T-helper 2 cell treated with Interferon-gamma antibody and Interleukin-4, amounts not matched to agents 5 μg/mL and 100 μg/mL, for 36 hours (primary cell): ENCODE measurements around the gene OSBP2.

Experiments
- DNase-seq: peaks from one replicate; pipeline ENCODE4 v3.0.0; 2021; ENCODE audit warnings: low spot score
- H3K27ac Mint-ChIP-seq: one replicate; pipeline ENCODE4 v1.8.0; 2021; ENCODE audit warnings: mild to moderate bottlenecking, mixed read lengths
- H3K27me3 Mint-ChIP-seq: one replicate; pipeline ENCODE4 v1.8.0; 2021; ENCODE audit warnings: low read depth, mixed read lengths
- H3K36me3 Mint-ChIP-seq: one replicate; pipeline ENCODE4 v1.8.0; 2021; ENCODE audit warnings: low read depth, mixed read lengths
- H3K4me1 Mint-ChIP-seq: one replicate; pipeline ENCODE4 v1.8.0; 2021; ENCODE audit warnings: low read depth, mixed read lengths
- H3K4me3 Mint-ChIP-seq: one replicate; pipeline ENCODE4 v1.8.0; 2022; ENCODE audit warnings: mild to moderate bottlenecking, moderate library complexity, mixed read lengths
- H3K9me3 Mint-ChIP-seq: one replicate; pipeline ENCODE4 v1.8.0; 2021; ENCODE audit warnings: mixed read lengths

OSBP2 gene

DNA sequence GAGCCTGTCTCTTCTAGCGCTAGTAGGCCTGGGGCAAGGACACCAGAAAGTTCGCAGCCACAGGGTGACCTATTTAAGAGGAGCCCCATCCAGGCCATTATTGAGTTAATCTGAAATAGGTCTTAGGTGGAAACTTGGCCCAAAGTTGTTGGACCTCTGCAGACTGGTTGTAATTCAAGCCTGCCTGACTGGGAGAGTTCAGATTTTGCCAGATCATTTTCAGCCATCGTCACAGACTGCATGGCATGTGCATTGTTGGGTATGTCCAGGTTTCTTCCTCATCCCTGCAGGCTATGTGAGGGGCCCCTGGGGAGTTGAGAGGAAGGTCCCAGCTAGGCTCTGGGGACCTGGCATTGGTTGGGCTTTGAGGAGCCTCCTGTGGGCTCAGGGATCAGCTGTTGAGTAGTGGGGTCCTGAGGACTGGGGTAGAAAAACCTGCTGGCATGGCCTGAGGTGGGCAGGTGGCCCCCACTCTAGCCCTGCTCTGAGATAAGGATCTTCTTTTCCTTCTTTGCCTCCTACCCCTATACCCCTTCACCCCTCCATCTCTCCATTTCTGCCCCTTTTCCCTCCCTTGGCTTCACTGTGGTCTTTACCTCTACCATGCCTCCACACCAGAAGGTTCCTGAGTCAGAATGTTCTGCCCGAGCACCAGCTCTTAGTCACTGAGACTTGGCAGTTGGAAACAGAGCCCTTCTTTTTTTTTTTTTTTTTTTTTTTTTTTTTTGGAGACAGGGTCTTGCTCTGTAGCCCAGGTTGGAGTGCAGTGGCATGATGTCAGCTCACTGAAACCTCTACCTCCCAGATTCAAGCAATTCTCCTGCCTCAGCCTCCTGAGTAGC lies 161.2 kb downstream of the OSBP2 start:
- H3K27me3 Mint-ChIP-seq = no peaks in the 10 kb centered on the region
- no peaks in the 10 kb centered on the region for H3K4me1 Mint-ChIP-seq
- no peak overlapping the region for H3K4me3 Mint-ChIP-seq
- DNase-seq = no peak
- H3K27ac Mint-ChIP-seq = no peak overlapping the region
- H3K9me3 Mint-ChIP-seq = no peaks in the 10 kb centered on the region
- H3K36me3 Mint-ChIP-seq = no peaks in the 10 kb centered on the region

- Mint-ChIP-seq H3K27me3 (no peaks in the 10 kb centered on the region), H3K27ac (no peak overlapping the region), H3K9me3 (no peaks in the 10 kb centered on the region), H3K36me3 (no peaks in the 10 kb centered on the region), H3K4me3 (no peak overlapping the region), H3K4me1 (no peaks in the 10 kb centered on the region)
- no peak for DNase-seq
Measured at GRCh38 chr22:30856741-30857502, 162.2 kb downstream of the OSBP2 start.

- Mint-ChIP-seq H3K27ac (no peak overlapping the region), H3K4me3 (no peak overlapping the region), H3K36me3 (no peaks in the 10 kb centered on the region), H3K27me3 (no peaks in the 10 kb centered on the region), H3K9me3 (no peaks in the 10 kb centered on the region), H3K4me1 (no peaks in the 10 kb centered on the region)
- DNase-seq = no peak
Measured at GRCh38 chr22:30857791-30858190, 163.1 kb downstream of the OSBP2 start.

GRCh38 chr22:30858976-30859713 lies 164.5 kb downstream of the OSBP2 start:
- Mint-ChIP-seq H3K4me1 (no peaks in the 10 kb centered on the region), H3K27ac (no peak overlapping the region), H3K4me3 (no peak overlapping the region), H3K9me3 (no peaks in the 10 kb centered on the region), H3K36me3 (no peaks in the 10 kb centered on the region), H3K27me3 (no peaks in the 10 kb centered on the region)
- DNase-seq = no peak

- H3K36me3 Mint-ChIP-seq = no peaks in the 10 kb centered on the region
- DNase-seq = no peak
- no peaks in the 10 kb centered on the region for H3K9me3 Mint-ChIP-seq
- H3K4me3 Mint-ChIP-seq = no peak overlapping the region
- H3K27ac Mint-ChIP-seq = no peak overlapping the region
- H3K4me1 Mint-ChIP-seq = no peaks in the 10 kb centered on the region
- H3K27me3 Mint-ChIP-seq = no peaks in the 10 kb centered on the region
Measured at GRCh38 chr22:30859714-30860095, 165.0 kb downstream of the OSBP2 start.

- no peaks in the 10 kb centered on the region for H3K27me3 Mint-ChIP-seq
- H3K9me3 Mint-ChIP-seq = no peaks in the 10 kb centered on the region
- H3K4me1 Mint-ChIP-seq = no peaks in the 10 kb centered on the region
- H3K27ac Mint-ChIP-seq = no peak overlapping the region
- no peak overlapping the region for H3K4me3 Mint-ChIP-seq
- H3K36me3 Mint-ChIP-seq = no peaks in the 10 kb centered on the region
- DNase-seq = no peak
Measured at GRCh38 chr22:30860176-30861105, 165.8 kb downstream of the OSBP2 start.

DNA sequence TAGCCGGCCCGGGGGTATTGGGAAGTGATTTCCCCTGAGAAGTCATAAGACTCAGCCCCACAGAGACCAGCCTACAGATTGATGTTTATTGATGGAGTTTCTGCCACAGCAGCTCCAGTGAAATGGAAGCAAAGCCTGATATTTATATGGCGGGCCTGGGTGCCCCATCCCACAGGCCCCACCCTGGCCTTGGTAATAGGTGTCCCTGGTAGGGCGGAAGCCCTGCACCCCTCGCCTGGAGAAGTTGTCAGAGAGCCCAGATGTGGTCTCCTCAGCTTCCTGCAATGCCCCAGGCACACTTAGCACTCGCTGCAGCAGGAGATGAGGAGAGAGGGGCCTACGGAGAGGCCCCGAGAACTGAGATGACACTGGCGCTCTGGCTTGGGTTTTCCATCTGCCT lies 166.5 kb downstream of the OSBP2 start:
- DNase-seq = no peak
- no peak overlapping the region for H3K27ac Mint-ChIP-seq
- no peaks in the 10 kb centered on the region for H3K4me1 Mint-ChIP-seq

DNA sequence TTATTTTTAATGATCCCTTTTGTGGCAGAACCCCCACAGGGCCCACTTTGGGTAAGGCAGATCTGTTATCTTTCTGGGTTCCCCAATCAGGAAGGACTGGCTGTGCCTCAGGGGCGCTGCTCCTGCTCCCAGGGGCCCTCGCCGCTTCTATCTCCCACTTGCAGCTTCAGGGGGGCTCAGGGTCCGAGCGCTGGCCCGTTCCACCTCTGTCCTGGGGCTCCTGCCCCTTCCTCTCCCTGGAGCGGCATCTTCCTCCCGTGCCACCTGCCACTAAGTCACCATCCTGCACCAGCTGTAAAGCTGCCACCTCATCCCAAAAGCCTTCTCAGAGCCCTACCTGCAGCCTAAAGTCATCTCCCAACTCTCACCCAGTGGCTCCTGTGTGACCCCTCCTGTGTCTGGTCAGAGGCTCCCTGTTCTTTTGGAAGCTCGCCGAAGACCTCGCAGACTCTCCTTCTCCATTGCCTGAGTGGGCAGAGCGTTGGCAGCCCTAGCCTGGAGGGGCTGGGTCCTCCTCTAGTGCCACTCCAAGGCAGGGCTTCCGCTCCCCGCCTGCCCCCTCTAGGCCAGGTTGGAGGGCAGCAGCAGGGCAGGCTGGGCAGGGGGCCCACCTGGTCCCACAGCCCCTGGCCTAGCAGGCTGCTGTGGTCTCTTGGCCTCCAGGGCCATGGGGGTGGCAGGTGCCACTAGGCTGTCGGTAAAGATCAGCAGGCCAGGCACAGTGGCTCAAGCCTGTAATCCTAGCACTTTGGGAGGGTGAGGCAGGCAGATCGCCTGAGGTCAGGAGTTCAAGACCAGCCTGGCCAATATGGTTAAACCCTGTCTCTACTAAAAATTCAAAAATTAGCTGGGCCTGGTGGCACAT lies 167.2 kb downstream of the OSBP2 start:
- no peak for DNase-seq
- Mint-ChIP-seq H3K27ac (no peak overlapping the region), H3K27me3 (no peaks in the 10 kb centered on the region), H3K4me1 (no peaks in the 10 kb centered on the region), H3K36me3 (no peaks in the 10 kb centered on the region), H3K4me3 (no peak overlapping the region), H3K9me3 (no peaks in the 10 kb centered on the region)

More for the DNA sequence above, 166.5 kb downstream of the OSBP2 start:
- H3K36me3 Mint-ChIP-seq = no peaks in the 10 kb centered on the region
- H3K4me3 Mint-ChIP-seq = no peak overlapping the region
- no peaks in the 10 kb centered on the region for H3K27me3 Mint-ChIP-seq
- H3K9me3 Mint-ChIP-seq = no peaks in the 10 kb centered on the region

- Mint-ChIP-seq H3K27me3 (no peaks in the 10 kb centered on the region), H3K36me3 (no peaks in the 10 kb centered on the region), H3K27ac (no peak overlapping the region), H3K4me1 (no peaks in the 10 kb centered on the region), H3K9me3 (no peaks in the 10 kb centered on the region), H3K4me3 (no peak overlapping the region)
- no peak for DNase-seq
Measured at GRCh38 chr22:30863081-30863833, 168.6 kb downstream of the OSBP2 start.

GRCh38 chr22:30864441-30865420 lies 170.1 kb downstream of the OSBP2 start:
- no peaks in the 10 kb centered on the region for H3K36me3 Mint-ChIP-seq
- H3K9me3 Mint-ChIP-seq = no peaks in the 10 kb centered on the region
- no peaks in the 10 kb centered on the region for H3K27me3 Mint-ChIP-seq
- no peak overlapping the region for H3K27ac Mint-ChIP-seq
- no peak for DNase-seq
- H3K4me1 Mint-ChIP-seq = no peaks in the 10 kb centered on the region
- no peak overlapping the region for H3K4me3 Mint-ChIP-seq

GRCh38 chr22:30865656-30866055 lies 171.0 kb downstream of the OSBP2 start:
- Mint-ChIP-seq H3K4me3 (no peak overlapping the region), H3K9me3 (no peaks in the 10 kb centered on the region), H3K36me3 (no peaks in the 10 kb centered on the region), H3K27me3 (no peaks in the 10 kb centered on the region), H3K27ac (no peak overlapping the region), H3K4me1 (no peaks in the 10 kb centered on the region)
- DNase-seq = no peak
